ENCODE data around the gene SLC49A3.
"Not testable (repeated sequence)": the region's sequence is repeated elsewhere in the genome, so short reads cannot be mapped to it uniquely, and the experiment has no call there.

Gene SLC49A3

DNA sequence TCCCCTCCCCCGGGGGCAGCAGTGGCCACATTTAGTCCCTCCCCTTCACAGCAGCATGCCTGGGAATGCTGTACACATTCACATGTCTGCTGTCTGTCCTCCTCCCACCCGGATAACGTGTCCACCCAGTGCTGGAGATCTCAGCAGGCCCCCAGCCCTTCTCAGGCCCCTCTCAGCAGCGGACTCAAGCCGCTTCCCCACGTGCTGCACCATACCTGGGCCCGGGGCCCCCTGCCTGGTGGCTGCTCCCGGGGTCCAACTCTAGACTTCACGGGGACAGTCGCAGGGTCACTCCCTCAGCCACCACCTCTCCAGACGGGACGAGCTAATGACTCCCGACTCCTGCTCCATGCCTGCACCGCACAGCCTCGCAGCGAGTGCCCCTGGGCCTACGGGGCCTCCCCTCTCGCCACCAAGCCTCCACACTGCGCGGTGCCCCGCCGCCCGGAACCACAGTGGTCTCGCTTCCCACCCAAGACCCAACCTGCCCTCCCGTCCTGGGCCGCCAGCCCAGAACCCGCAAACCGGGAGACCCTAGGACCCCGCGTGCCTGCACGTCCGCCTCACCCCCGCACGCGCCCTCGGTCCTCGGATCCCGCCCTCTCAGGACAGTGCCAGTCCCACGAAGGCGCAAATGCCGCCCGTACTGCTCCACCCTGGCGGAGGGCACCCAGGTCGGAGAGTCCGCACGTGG, 15.4 kb upstream of the SLC49A3 start:
- TF ChIP-seq, protein P1, sequence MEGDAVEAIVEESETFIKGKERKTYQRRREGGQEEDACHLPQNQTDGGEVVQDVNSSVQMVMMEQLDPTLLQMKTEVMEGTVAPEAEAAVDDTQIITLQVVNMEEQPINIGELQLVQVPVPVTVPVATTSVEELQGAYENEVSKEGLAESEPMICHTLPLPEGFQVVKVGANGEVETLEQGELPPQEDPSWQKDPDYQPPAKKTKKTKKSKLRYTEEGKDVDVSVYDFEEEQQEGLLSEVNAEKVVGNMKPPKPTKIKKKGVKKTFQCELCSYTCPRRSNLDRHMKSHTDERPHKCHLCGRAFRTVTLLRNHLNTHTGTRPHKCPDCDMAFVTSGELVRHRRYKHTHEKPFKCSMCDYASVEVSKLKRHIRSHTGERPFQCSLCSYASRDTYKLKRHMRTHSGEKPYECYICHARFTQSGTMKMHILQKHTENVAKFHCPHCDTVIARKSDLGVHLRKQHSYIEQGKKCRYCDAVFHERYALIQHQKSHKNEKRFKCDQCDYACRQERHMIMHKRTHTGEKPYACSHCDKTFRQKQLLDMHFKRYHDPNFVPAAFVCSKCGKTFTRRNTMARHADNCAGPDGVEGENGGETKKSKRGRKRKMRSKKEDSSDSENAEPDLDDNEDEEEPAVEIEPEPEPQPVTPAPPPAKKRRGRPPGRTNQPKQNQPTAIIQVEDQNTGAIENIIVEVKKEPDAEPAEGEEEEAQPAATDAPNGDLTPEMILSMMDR (IDR thresholded peaks at IDR 0.05; ENCODE audit: extremely low read depth, missing control alignments), result no peak
- DNase-seq (ENCODE audit: low spot score), result no peak

DNA sequence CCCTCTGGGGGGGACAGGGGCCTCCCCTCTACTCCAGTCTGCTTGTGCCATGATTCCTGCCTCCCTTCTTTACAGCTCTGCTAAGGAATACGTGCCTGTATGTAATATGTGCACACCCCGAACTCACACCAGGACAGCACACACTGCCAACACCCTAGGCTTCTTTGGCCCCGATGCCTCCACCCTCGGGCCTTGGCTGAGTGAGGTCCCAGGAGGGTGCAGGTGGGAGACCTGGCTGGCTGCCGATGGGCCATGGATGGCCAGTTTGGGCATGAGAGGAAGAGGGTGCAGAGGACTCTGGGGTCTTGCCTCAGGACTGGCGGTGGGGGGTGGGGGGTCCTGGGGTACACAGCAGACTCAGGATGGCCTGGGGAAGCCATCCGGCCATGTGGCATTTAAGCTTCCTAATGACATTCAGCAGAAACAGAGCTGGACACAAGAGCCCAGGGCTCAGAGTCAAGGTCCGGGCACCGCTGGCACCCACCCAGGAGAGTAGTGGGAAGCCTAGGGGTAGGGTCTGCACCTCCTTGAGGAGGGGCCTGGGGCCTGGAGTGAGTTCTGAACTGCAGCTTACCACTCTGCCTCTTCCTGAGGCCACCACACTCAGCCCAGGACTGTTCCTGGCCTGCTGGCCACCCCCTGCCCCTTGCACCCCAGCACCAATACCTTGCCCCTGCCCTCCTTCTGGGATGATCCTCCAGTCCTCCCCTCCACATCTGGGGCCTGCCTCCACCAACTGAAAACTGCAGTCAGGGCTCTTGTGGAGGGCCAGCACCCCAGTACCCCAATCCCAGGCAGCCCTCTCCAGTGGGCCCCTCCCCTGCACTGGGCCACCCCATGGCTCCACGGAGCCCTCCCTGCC, 14.6 kb upstream of the SLC49A3 start:
- DNase-seq (ENCODE audit: low spot score), result no peak
- TF ChIP-seq, protein P1 (IDR thresholded peaks at IDR 0.05; ENCODE audit: extremely low read depth, missing control alignments), result no peak

GRCh38 chr4:702618-703048, 13.7 kb upstream of the SLC49A3 start:
- no peak for DNase-seq (ENCODE audit: low spot score)
- TF ChIP-seq, protein P1 (IDR thresholded peaks at IDR 0.05; ENCODE audit: extremely low read depth, missing control alignments), result no peak

DNA sequence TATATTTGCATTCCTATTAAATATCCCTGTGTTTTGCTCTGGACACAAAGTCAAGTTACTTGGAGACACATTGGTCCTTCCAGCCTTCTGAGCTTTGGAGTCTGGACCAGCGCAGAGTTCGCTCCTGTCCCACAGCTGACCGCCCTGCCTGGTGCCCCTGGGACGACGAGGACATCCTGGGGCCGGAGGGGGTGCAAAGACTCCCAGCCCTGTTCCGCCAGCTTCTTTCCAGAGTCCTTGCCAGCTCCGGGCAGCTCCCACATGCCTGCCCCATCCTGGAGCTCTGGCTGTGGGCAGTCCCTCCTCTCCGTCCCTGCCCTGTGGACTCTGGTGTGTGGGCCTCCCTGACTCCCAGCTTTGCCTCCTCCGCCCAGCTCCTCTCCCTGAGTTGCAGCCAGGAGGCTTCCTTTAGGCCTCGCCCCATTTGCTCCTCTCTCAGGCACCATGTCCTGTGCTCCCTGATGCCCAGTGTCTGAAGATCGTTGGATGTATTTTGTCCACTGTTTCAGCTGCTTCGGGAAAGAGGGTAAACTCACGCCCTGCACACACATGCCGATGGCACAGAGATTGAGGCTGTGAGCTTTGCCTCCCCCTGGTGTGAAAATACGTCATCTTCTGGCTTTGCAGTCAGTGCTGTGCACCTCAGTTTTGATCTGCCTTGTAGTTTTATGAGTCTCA, 11.8 kb upstream of the SLC49A3 start:
- TF ChIP-seq, protein P1 (IDR thresholded peaks at IDR 0.05; ENCODE audit: extremely low read depth, missing control alignments), result no peak
- no peak for DNase-seq (ENCODE audit: low spot score)

- no peak for DNase-seq (ENCODE audit: low spot score)
- TF ChIP-seq, protein P1 (IDR thresholded peaks at IDR 0.05; ENCODE audit: extremely low read depth, missing control alignments), result no peak
These were observed 11.0 kb upstream of the SLC49A3 start for GRCh38 chr4:699816-700580.

GRCh38 chr4:694341-694940, 5.5 kb upstream of the SLC49A3 start:
- not testable (repeated sequence) for DNase-seq (ENCODE audit: low spot score)
